ENCODE data around the gene KRT36.

The KRT36 gene

GRCh38 chr17:41523787-41524186 is 34.1 kb upstream of the KRT36 start:
- peak; percentile 73 for DNase-seq
- no peaks in the 10 kb centered on the region for H3K36me3 ChIP-seq
- H3K4me1 ChIP-seq = peaks cover 58% of the 10 kb centered on the region
- no peak overlapping the region; the same call in 1 of the 2 replicates for H3K4me3 ChIP-seq (ENCODE audit: low read depth, low read length)
- H3K9me3 ChIP-seq = no peaks in the 10 kb centered on the region
- no peaks in the 10 kb centered on the region for H3K27me3 ChIP-seq
- no peak for TF ChIP-seq CTCF (IDR thresholded peaks at IDR 0.05; ENCODE audit: low read depth, low read length)

GRCh38 chr17:41523225-41523593 is 33.5 kb upstream of the KRT36 start:
- Histone ChIP-seq H3K4me1 (peaks cover 56% of the 10 kb centered on the region), H3K4me3 (ENCODE audit: low read depth, low read length) (no peak overlapping the region)

GRCh38 chr17:41522301-41523224 is 32.9 kb upstream of the KRT36 start:
- no peaks in the 10 kb centered on the region for H3K36me3 ChIP-seq
- H3K9me3 ChIP-seq = no peaks in the 10 kb centered on the region
- peaks cover 56% of the 10 kb centered on the region for H3K4me1 ChIP-seq
- H3K4me3 ChIP-seq (ENCODE audit: low read depth, low read length) = no peak overlapping the region
- DNase-seq = no peak
- no peak for TF ChIP-seq CTCF (IDR thresholded peaks at IDR 0.05; ENCODE audit: low read depth, low read length)
- H3K27me3 ChIP-seq = no peaks in the 10 kb centered on the region

More at GRCh38 chr17:41523225-41523593, 33.5 kb upstream of the KRT36 start:
- H3K27me3 ChIP-seq = no peaks in the 10 kb centered on the region
- no peak for TF ChIP-seq CTCF (IDR thresholded peaks at IDR 0.05; ENCODE audit: low read depth, low read length)
- H3K36me3 ChIP-seq = no peaks in the 10 kb centered on the region
- no peaks in the 10 kb centered on the region for H3K9me3 ChIP-seq
- DNase-seq = no peak

GRCh38 chr17:41521574-41522261 is 32.0 kb upstream of the KRT36 start:
- DNase-seq = no peak
- Histone ChIP-seq H3K9me3 (no peaks in the 10 kb centered on the region), H3K4me3 (ENCODE audit: low read depth, low read length) (no peak overlapping the region), H3K27me3 (no peaks in the 10 kb centered on the region), H3K4me1 (peaks cover 56% of the 10 kb centered on the region), H3K36me3 (no peaks in the 10 kb centered on the region)
- TF ChIP-seq CTCF (IDR thresholded peaks at IDR 0.05; ENCODE audit: low read depth, low read length) = no peak

- Histone ChIP-seq H3K9me3 (no peaks in the 10 kb centered on the region), H3K36me3 (no peaks in the 10 kb centered on the region), H3K4me3 (ENCODE audit: low read depth, low read length) (no peak overlapping the region), H3K27me3 (no peaks in the 10 kb centered on the region), H3K4me1 (peaks cover 56% of the 10 kb centered on the region)
- TF ChIP-seq CTCF (IDR thresholded peaks at IDR 0.05; ENCODE audit: low read depth, low read length) = no peak
- peak; percentile 63 for DNase-seq
Observed at GRCh38 chr17:41520821-41521521, 31.3 kb upstream of the KRT36 start.
